Measurements from ENCODE around the gene TNIP2. TPM values are rescaled to one million over a fixed set of nuclear protein-coding genes. Genes with fewer than 3 reads are reported as not detected.
"Not testable (repeated sequence)": the region's sequence is repeated elsewhere in the genome, so short reads cannot be mapped to it uniquely, and the experiment has no call there.

Gene TNIP2
- total and polyA plus RNA-seq, 10 donors, result 32.7 to 53.5 (median 47.9) TPM

- intact Hi-C loops (cut with DNase I; ENCODE audit: low total_unique reads), result no loop called here
- no peak for TF ChIP-seq POLR2A (IDR thresholded peaks at IDR 0.05)
- no peak for TF ChIP-seq POLR2AphosphoS5 (IDR thresholded peaks at IDR 0.05)
- no peak for TF ChIP-seq CTCF (IDR thresholded peaks at IDR 0.05 in 8 of 11, conservative IDR thresholded peaks at IDR 0.05 in 3 of 11)
- 84 to 93% (median 91%) methylated on average over 3 of the region's 3 CpGs for WGBS, 5 donors
- no peak overlapping the region for H3K27ac ChIP-seq
- H3K4me3 ChIP-seq, result no peak overlapping the region
- peaks cover 0 to 93% (median 30%) of the 10 kb centered on the region in 6 donors for H3K36me3 ChIP-seq
- H3K27me3 ChIP-seq (replicated peaks in 1 of 7), result no peaks in the 10 kb centered on the region
- H3K4me1 ChIP-seq, result no peaks in the 10 kb centered on the region
- DNase-seq, result no peak
- no peaks in the 10 kb centered on the region for H3K9me3 ChIP-seq
Observed at GRCh38 chr4:2728221-2728620, 27.9 kb downstream of the TNIP2 start.

- H3K4me3 ChIP-seq; H3K27me3 ChIP-seq (replicated peaks in 1 of 7); H3K4me1 ChIP-seq; H3K27ac ChIP-seq; intact Hi-C loops (cut with DNase I; ENCODE audit: low total_unique reads); H3K9me3 ChIP-seq: not testable (repeated sequence)
- 93 to 97% (median 96%) methylated on average over 17 of the region's 17 CpGs for WGBS, 5 donors
- peak; percentile 36 for DNase-seq
- peaks cover 0 to 93% (median 24%) of the 10 kb centered on the region in 6 donors for H3K36me3 ChIP-seq
Observed at GRCh38 chr4:2726881-2727280, 29.3 kb downstream of the TNIP2 start.

- Histone ChIP-seq H3K36me3 (peaks cover 0 to 93% (median 29%) of the 10 kb centered on the region in 6 donors), H3K4me1 (no peaks in the 10 kb centered on the region), H3K9me3 (no peaks in the 10 kb centered on the region), H3K27ac (no peak overlapping the region), H3K4me3 (no peak overlapping the region), H3K27me3 (replicated peaks in 1 of 7) (no peaks in the 10 kb centered on the region)
- DNase-seq, result no peak
- TF ChIP-seq CTCF (IDR thresholded peaks at IDR 0.05 in 8 of 11, conservative IDR thresholded peaks at IDR 0.05 in 3 of 11) (no peak), POLR2AphosphoS5 (IDR thresholded peaks at IDR 0.05) (no peak), POLR2A (IDR thresholded peaks at IDR 0.05) (no peak)
- intact Hi-C loops (cut with DNase I; ENCODE audit: low total_unique reads), result no loop called here
- WGBS, 5 donors, result 97 to 100% (median 97%) methylated on average over 4 of the region's 4 CpGs
Observed at GRCh38 chr4:2725380-2725779, 30.8 kb downstream of the TNIP2 start.

- Histone ChIP-seq H3K36me3 (peaks cover 0 to 93% (median 30%) of the 10 kb centered on the region in 6 donors), H3K4me1 (no peaks in the 10 kb centered on the region), H3K9me3 (no peaks in the 10 kb centered on the region), H3K4me3 (no peak overlapping the region), H3K27me3 (replicated peaks in 1 of 7) (no peaks in the 10 kb centered on the region), H3K27ac (no peak overlapping the region)
- no peak for TF ChIP-seq POLR2AphosphoS5 (IDR thresholded peaks at IDR 0.05)
- no peak for TF ChIP-seq POLR2A (IDR thresholded peaks at IDR 0.05)
- no peak for TF ChIP-seq CTCF (IDR thresholded peaks at IDR 0.05 in 8 of 11, conservative IDR thresholded peaks at IDR 0.05 in 3 of 11)
- intact Hi-C loops (cut with DNase I; ENCODE audit: low total_unique reads), result no loop called here
- 86 to 95% (median 90%) methylated on average over 3 of the region's 3 CpGs for WGBS, 5 donors
- peak; percentile 38 for DNase-seq
Observed at GRCh38 chr4:2723751-2724150, 32.4 kb downstream of the TNIP2 start.

- H3K36me3 ChIP-seq, result peaks cover 0 to 94% (median 42%) of the 10 kb centered on the region in 6 donors
- peak; percentile 37 for DNase-seq
- TF ChIP-seq POLR2A (IDR thresholded peaks at IDR 0.05), result no peak
- peak in 1 of 3 donors; percentile 31 for TF ChIP-seq POLR2AphosphoS5 (IDR thresholded peaks at IDR 0.05)
- H3K9me3 ChIP-seq, result no peaks in the 10 kb centered on the region
- no peak overlapping the region for H3K4me3 ChIP-seq
- no peaks in the 10 kb centered on the region for H3K4me1 ChIP-seq
- H3K27me3 ChIP-seq (replicated peaks in 1 of 7), result no peaks in the 10 kb centered on the region
- intact Hi-C loops (cut with DNase I; ENCODE audit: low total_unique reads), result no loop called here
- no peak overlapping the region for H3K27ac ChIP-seq
- 92 to 97% (median 93%) methylated on average over 9 of the region's 9 CpGs for whole genome bisulfite sequencing, 5 donors
Observed at GRCh38 chr4:2722033-2722432, 34.1 kb downstream of the TNIP2 start.

Measured in spleen (tissue), 11 donors.